HG03571 (cell line): ENCODE data around the gene ANAPC5.
"Not testable (repeated sequence)": the region's sequence is repeated elsewhere in the genome, so short reads cannot be mapped to it uniquely, and the experiment has no call there.

Experiments used
- ATAC-seq: cut with Tn5 transposase; IDR thresholded peaks from one replicate; pipeline ENCODE4 v1.9.1; 2021; ENCODE audit not compliant: unreplicated experiment

Gene ANAPC5

GRCh38 chr12:121287267-121287954 lies 64.8 kb downstream of the ANAPC5 start:
- ATAC-seq, result no peak

GRCh38 chr12:121285856-121286255 lies 66.4 kb downstream of the ANAPC5 start:
- ATAC-seq, result no peak

GRCh38 chr12:121284551-121285390 lies 67.4 kb downstream of the ANAPC5 start:
- ATAC-seq, result no peak

GRCh38 chr12:121283841-121284240 lies 68.4 kb downstream of the ANAPC5 start:
- no peak for ATAC-seq

- ATAC-seq, result no peak
Observed at GRCh38 chr12:121283388-121283787, 68.8 kb downstream of the ANAPC5 start.

GRCh38 chr12:121282910-121283309 lies 69.3 kb downstream of the ANAPC5 start:
- ATAC-seq, result not testable (repeated sequence)

- ATAC-seq, result no peak
Observed at GRCh38 chr12:121282072-121282742, 70.0 kb downstream of the ANAPC5 start.

GRCh38 chr12:121281116-121281515 lies 71.1 kb downstream of the ANAPC5 start:
- not testable (repeated sequence) for ATAC-seq

- not testable (repeated sequence) for ATAC-seq
Observed at GRCh38 chr12:121280531-121280930, 71.7 kb downstream of the ANAPC5 start.

GRCh38 chr12:121279507-121279915 lies 72.7 kb downstream of the ANAPC5 start:
- no peak for ATAC-seq

- ATAC-seq, result no peak
Observed at GRCh38 chr12:121279071-121279375, 73.2 kb downstream of the ANAPC5 start.

- ATAC-seq, result no peak
Observed at GRCh38 chr12:121278169-121279070, 73.8 kb downstream of the ANAPC5 start.

GRCh38 chr12:121277374-121277759 lies 74.8 kb downstream of the ANAPC5 start:
- no peak for ATAC-seq

GRCh38 chr12:121274036-121274763 lies 78.0 kb downstream of the ANAPC5 start:
- ATAC-seq, result no peak

- ATAC-seq, result no peak
Observed at GRCh38 chr12:121273364-121273896, 78.8 kb downstream of the ANAPC5 start.

GRCh38 chr12:121267822-121268221 lies 84.4 kb downstream of the ANAPC5 start:
- ATAC-seq, result no peak

GRCh38 chr12:121264951-121265515 lies 87.2 kb downstream of the ANAPC5 start:
- no peak for ATAC-seq

GRCh38 chr12:121264135-121264534 lies 88.1 kb downstream of the ANAPC5 start:
- no peak for ATAC-seq

- no peak for ATAC-seq
Observed at GRCh38 chr12:121263206-121263935, 88.8 kb downstream of the ANAPC5 start.
